ENCODE data around the gene FADS2.

- TF ChIP-seq EZH2 (IDR thresholded peaks at IDR 0.05) (no peak), RAD21 (IDR thresholded peaks at IDR 0.05; ENCODE audit: low read depth) (no peak), POLR2A (IDR thresholded peaks at IDR 0.05; ENCODE audit: borderline replicate concordance, extremely low read depth, insufficient read depth, insufficient read length) (no peak)
- TF ChIP-seq, protein P1, sequence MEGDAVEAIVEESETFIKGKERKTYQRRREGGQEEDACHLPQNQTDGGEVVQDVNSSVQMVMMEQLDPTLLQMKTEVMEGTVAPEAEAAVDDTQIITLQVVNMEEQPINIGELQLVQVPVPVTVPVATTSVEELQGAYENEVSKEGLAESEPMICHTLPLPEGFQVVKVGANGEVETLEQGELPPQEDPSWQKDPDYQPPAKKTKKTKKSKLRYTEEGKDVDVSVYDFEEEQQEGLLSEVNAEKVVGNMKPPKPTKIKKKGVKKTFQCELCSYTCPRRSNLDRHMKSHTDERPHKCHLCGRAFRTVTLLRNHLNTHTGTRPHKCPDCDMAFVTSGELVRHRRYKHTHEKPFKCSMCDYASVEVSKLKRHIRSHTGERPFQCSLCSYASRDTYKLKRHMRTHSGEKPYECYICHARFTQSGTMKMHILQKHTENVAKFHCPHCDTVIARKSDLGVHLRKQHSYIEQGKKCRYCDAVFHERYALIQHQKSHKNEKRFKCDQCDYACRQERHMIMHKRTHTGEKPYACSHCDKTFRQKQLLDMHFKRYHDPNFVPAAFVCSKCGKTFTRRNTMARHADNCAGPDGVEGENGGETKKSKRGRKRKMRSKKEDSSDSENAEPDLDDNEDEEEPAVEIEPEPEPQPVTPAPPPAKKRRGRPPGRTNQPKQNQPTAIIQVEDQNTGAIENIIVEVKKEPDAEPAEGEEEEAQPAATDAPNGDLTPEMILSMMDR (IDR thresholded peaks at IDR 0.05 in 2 of 3, conservative IDR thresholded peaks at IDR 0.05 in 1 of 3; ENCODE audit: borderline replicate concordance in 1 of 3, insufficient read depth in 1 of 3, low read depth in 2 of 3, low read length in 2 of 3) = no peak
These were observed 44.2 kb upstream of the FADS2 start for GRCh38 chr11:61783717-61784505.

All from HCT116 (cell line).